Measurements from ENCODE around the gene RAD51D. TPM values are rescaled to one million over a fixed set of nuclear protein-coding genes. Genes with fewer than 3 reads are reported as not detected.

The RAD51D gene
- polyA plus RNA-seq, 1 donor from 2014 or later = 19.0 TPM

GRCh38 chr17:35121315-35121714, 1.7 kb upstream of the RAD51D start, which contains the start of gene FNDC8:
Gene FNDC8 (plus strand): TSS chr17:35121615. CDS start chr17:35121694, 79 bp downstream.
- Histone ChIP-seq H3K27ac (ENCODE audit: low read length) (no peak within 1 kb of the TSS), H3F3A (ENCODE audit: insufficient read depth, low read length, poor library complexity, severe bottlenecking) (no peaks in the 10 kb centered on the region), H3K79me2 (replicated peaks; ENCODE audit: insufficient read depth, low read length) (no peaks in the 10 kb centered on the region), H3K9me2 (ENCODE audit: insufficient read depth, low read length) (no peaks in the 10 kb centered on the region), H3K4me2 (ENCODE audit: low read length) (no peak within 1 kb of the TSS), H3K9me3 (ENCODE audit: low read length) (no peaks in the 10 kb centered on the region), H3K9ac (ENCODE audit: low read length) (no peak within 1 kb of the TSS), H3K36me3 (ENCODE audit: insufficient read depth, low read length) (no peaks in the 10 kb centered on the region), H3K27me3 (ENCODE audit: insufficient read depth, low read depth, low read length) (no peaks in the 10 kb centered on the region), H3K4me3 (ENCODE audit: low read length) (no peak within 1 kb of the TSS), H4K20me1 (ENCODE audit: insufficient read depth) (no peaks in the 10 kb centered on the region), H2AFZ (ENCODE audit: low read depth, low read length) (no peak within 1 kb of the TSS)
- no peak for TF ChIP-seq SMC3 (conservative IDR thresholded peaks at IDR 0.05; ENCODE audit: poor library complexity)
- TF ChIP-seq POLR2AphosphoS5 (IDR thresholded peaks at IDR 0.05) = no peak
- no peak for TF ChIP-seq CTCF (IDR thresholded peaks at IDR 0.05; ENCODE audit: poor library complexity, severe bottlenecking)
- no peak for TF ChIP-seq TAF1 (IDR thresholded peaks at IDR 0.05; ENCODE audit: low read depth)
- no peak for TF ChIP-seq REST (IDR thresholded peaks at IDR 0.05; ENCODE audit: borderline replicate concordance)
- TF ChIP-seq RAD21 (conservative IDR thresholded peaks at IDR 0.05) = no peak
- no peak for TF ChIP-seq EZH2 (IDR thresholded peaks at IDR 0.05; ENCODE audit: borderline replicate concordance, insufficient read depth, low read length, poor library complexity, severe bottlenecking)
- TF ChIP-seq MXI1 (conservative IDR thresholded peaks at IDR 0.05; ENCODE audit: poor library complexity, severe bottlenecking) = no peak
- no peak for TF ChIP-seq EP300 (conservative IDR thresholded peaks at IDR 0.05; ENCODE audit: poor library complexity, severe bottlenecking)

GRCh38 chr17:35117984-35118383, 1.7 kb downstream of the RAD51D start:
- no peak overlapping the region for H3K9ac ChIP-seq (ENCODE audit: low read length)
- no peaks in the 10 kb centered on the region for H3K36me3 ChIP-seq (ENCODE audit: insufficient read depth, low read length)
- no peak overlapping the region for H2AFZ ChIP-seq (ENCODE audit: low read depth, low read length)
- H3K79me2 ChIP-seq (replicated peaks; ENCODE audit: insufficient read depth, low read length) = no peaks in the 10 kb centered on the region
- no peaks in the 10 kb centered on the region for H3F3A ChIP-seq (ENCODE audit: insufficient read depth, low read length, poor library complexity, severe bottlenecking)
- no peak overlapping the region for H3K27ac ChIP-seq (ENCODE audit: low read length)
- no peak for TF ChIP-seq MXI1 (conservative IDR thresholded peaks at IDR 0.05; ENCODE audit: poor library complexity, severe bottlenecking)
- TF ChIP-seq CTCF (IDR thresholded peaks at IDR 0.05; ENCODE audit: poor library complexity, severe bottlenecking) = no peak
- no peak for TF ChIP-seq SMC3 (conservative IDR thresholded peaks at IDR 0.05; ENCODE audit: poor library complexity)
- TF ChIP-seq POLR2AphosphoS5 (IDR thresholded peaks at IDR 0.05) = no peak
- TF ChIP-seq EP300 (conservative IDR thresholded peaks at IDR 0.05; ENCODE audit: poor library complexity, severe bottlenecking) = no peak
- TF ChIP-seq REST (IDR thresholded peaks at IDR 0.05; ENCODE audit: borderline replicate concordance) = no peak
- no peak for TF ChIP-seq TAF1 (IDR thresholded peaks at IDR 0.05; ENCODE audit: low read depth)
- TF ChIP-seq RAD21 (conservative IDR thresholded peaks at IDR 0.05) = no peak
- TF ChIP-seq EZH2 (IDR thresholded peaks at IDR 0.05; ENCODE audit: borderline replicate concordance, insufficient read depth, low read length, poor library complexity, severe bottlenecking) = no peak
- H4K20me1 ChIP-seq (ENCODE audit: insufficient read depth) = no peaks in the 10 kb centered on the region
- H3K4me2 ChIP-seq (ENCODE audit: low read length) = no peak overlapping the region
- no peaks in the 10 kb centered on the region for H3K27me3 ChIP-seq (ENCODE audit: insufficient read depth, low read depth, low read length)
- no peaks in the 10 kb centered on the region for H3K9me2 ChIP-seq (ENCODE audit: insufficient read depth, low read length)
- peak overlapping the region; percentile 89 for H3K4me3 ChIP-seq (ENCODE audit: low read length)
- no peaks in the 10 kb centered on the region for H3K9me3 ChIP-seq (ENCODE audit: low read length)

Data from neural cell (in vitro differentiated cells).